Parathyroid adenoma (tissue), 2 donors: ENCODE data around the gene INTS7.

Experiments used
- H2AFZ ChIP-seq: fragments of 300-600 bp; sonication (generic); one replicate; pipeline ENCODE4 v1.7.0; 2017; ENCODE audit warnings: antibody characterized with exemption, mild to moderate bottlenecking
- H3K27ac ChIP-seq: fragments of 300-600 bp; sonication (generic); one replicate; pipeline ENCODE4 v1.7.0; 2017
- H3K27me3 ChIP-seq: fragments of 300-600 bp; sonication (generic); one replicate; pipeline ENCODE4 v1.7.0; 2017; ENCODE audit warnings: low read length; ENCODE audit not compliant: control insufficient read depth, insufficient read depth
- H3K36me3 ChIP-seq: fragments of 300-600 bp; sonication (generic); one replicate; pipeline ENCODE4 v1.7.0; 2017; ENCODE audit warnings: low read length; ENCODE audit not compliant: control insufficient read depth, insufficient read depth
- H3K4me1 ChIP-seq: fragments of 300-600 bp; sonication (generic); one replicate; pipeline ENCODE4 v1.7.0; 2017; ENCODE audit warnings: control low read depth
- H3K4me2 ChIP-seq: fragments of 300-600 bp; sonication (generic); one replicate; pipeline ENCODE4 v1.7.0; 2017; ENCODE audit warnings: low read length
- H3K4me3 ChIP-seq: fragments of 300-600 bp; sonication (generic); one replicate; pipeline ENCODE4 v1.7.0; 2017; ENCODE audit warnings: low read depth, low read length
- H3K79me2 ChIP-seq: fragments of 300-600 bp; sonication (generic); one replicate; pipeline ENCODE4 v1.7.0; 2017; ENCODE audit warnings: control low read depth
- H3K9ac ChIP-seq: fragments of 300-600 bp; sonication (generic); one replicate; pipeline ENCODE4 v1.7.0; 2017; ENCODE audit warnings: mild to moderate bottlenecking
- H3K9me3 ChIP-seq: fragments of 300-600 bp; sonication (generic); one replicate; pipeline ENCODE4 v1.7.0; 2017; ENCODE audit warnings: low read length; ENCODE audit not compliant: control insufficient read depth
- CTCF ChIP-seq: fragments of 300-600 bp; sonication (generic); IDR thresholded peaks from one replicate; pipeline ENCODE4 v1.7.0; 2017; ENCODE audit warnings: antibody characterized with exemption, mild to moderate bottlenecking
- donor health status: primary hyperparathyroidism.

INTS7 gene

GRCh38 chr1:211973541-211973940, 61.8 kb downstream of the INTS7 start:
- Histone ChIP-seq H3K4me2 (no peak overlapping the region), H3K4me3 (no peak overlapping the region), H3K79me2 (no peaks in the 10 kb centered on the region), H3K9ac (no peak overlapping the region), H3K36me3 (no peaks in the 10 kb centered on the region), H3K27ac (no peak overlapping the region), H3K9me3 (no peaks in the 10 kb centered on the region), H3K27me3 (no peaks in the 10 kb centered on the region), H3K4me1 (no peaks in the 10 kb centered on the region), H2AFZ (no peak overlapping the region)
- TF ChIP-seq CTCF: no peak

- H3K4me2 ChIP-seq: no peak overlapping the region
- no peak overlapping the region for H3K9ac ChIP-seq
- no peaks in the 10 kb centered on the region for H3K9me3 ChIP-seq
- no peaks in the 10 kb centered on the region for H3K36me3 ChIP-seq
- no peak overlapping the region for H2AFZ ChIP-seq
- no peak overlapping the region for H3K27ac ChIP-seq
- no peaks in the 10 kb centered on the region for H3K27me3 ChIP-seq
- TF ChIP-seq CTCF: no peak
- H3K79me2 ChIP-seq: no peaks in the 10 kb centered on the region
- no peaks in the 10 kb centered on the region for H3K4me1 ChIP-seq
- no peak overlapping the region for H3K4me3 ChIP-seq
Observed at GRCh38 chr1:211968200-211968834, 67.0 kb downstream of the INTS7 start.

DNA sequence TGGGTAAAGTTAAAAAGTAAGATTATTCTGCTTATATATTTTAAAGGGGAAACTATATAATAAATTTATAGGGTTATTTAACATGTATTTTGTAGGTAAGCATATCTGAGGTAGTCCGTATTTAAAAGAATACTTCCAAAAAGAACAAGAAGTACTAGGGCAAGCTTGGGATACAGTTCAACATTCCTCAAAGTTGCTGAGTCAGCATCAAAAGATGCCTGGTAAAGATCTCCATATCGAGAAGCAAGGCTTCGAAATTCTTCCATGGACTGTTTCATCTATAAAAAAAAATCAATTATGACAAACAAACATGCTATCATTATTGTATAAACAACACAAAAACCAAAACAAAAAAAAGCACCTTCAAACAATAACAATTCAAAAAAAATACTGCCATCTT, 67.7 kb downstream of the INTS7 start:
- Histone ChIP-seq H3K36me3 (no peaks in the 10 kb centered on the region), H3K27me3 (no peaks in the 10 kb centered on the region), H3K79me2 (no peaks in the 10 kb centered on the region), H3K9me3 (no peaks in the 10 kb centered on the region), H3K4me3 (no peak overlapping the region), H3K4me2 (no peak overlapping the region), H2AFZ (no peak overlapping the region), H3K9ac (no peak overlapping the region), H3K27ac (no peak overlapping the region), H3K4me1 (no peaks in the 10 kb centered on the region)
- TF ChIP-seq CTCF: no peak

- TF ChIP-seq CTCF: no peak
- no peak overlapping the region for H2AFZ ChIP-seq
- H3K9me3 ChIP-seq: no peaks in the 10 kb centered on the region
- H3K9ac ChIP-seq: no peak overlapping the region
- H3K27me3 ChIP-seq: no peaks in the 10 kb centered on the region
- no peaks in the 10 kb centered on the region for H3K79me2 ChIP-seq
- no peaks in the 10 kb centered on the region for H3K4me1 ChIP-seq
- H3K4me2 ChIP-seq: no peak overlapping the region
- H3K4me3 ChIP-seq: no peak overlapping the region
- H3K36me3 ChIP-seq: no peaks in the 10 kb centered on the region
- no peak overlapping the region for H3K27ac ChIP-seq
Observed at GRCh38 chr1:211965108-211965805, 70.1 kb downstream of the INTS7 start.

GRCh38 chr1:211959680-211960079, 75.7 kb downstream of the INTS7 start:
- Histone ChIP-seq H3K27ac (no peak overlapping the region), H3K4me1 (no peaks in the 10 kb centered on the region), H3K9me3 (no peaks in the 10 kb centered on the region), H2AFZ (no peak overlapping the region), H3K4me2 (no peak overlapping the region), H3K9ac (no peak overlapping the region), H3K4me3 (no peak overlapping the region), H3K36me3 (no peaks in the 10 kb centered on the region), H3K79me2 (no peaks in the 10 kb centered on the region), H3K27me3 (no peaks in the 10 kb centered on the region)
- TF ChIP-seq CTCF: no peak
